Epithelial cell of prostate (primary cell): Measurements from ENCODE around the gene DNAH3.
"Not testable (repeated sequence)": the region's sequence is repeated elsewhere in the genome, so short reads cannot be mapped to it uniquely, and the experiment has no call there.

Experiments
- DNase-seq: peaks from one replicate; pipeline ENCODE4 v3.0.0-alpha.2; 2011; ENCODE audit warnings: low read depth, low spot score
- H3K27ac ChIP-seq: fragments of 450-650 bp; 2 replicates; pipeline ENCODE4 v1.5.1; 2017; ENCODE audit warnings: mild to moderate bottlenecking

DNAH3 gene

GRCh38 chr16:20954574-20954973 lies 196.1 kb downstream of the DNAH3 start:
- no peak overlapping the region for H3K27ac ChIP-seq
- no peak for DNase-seq

GRCh38 chr16:20952139-20952920 lies 198.3 kb downstream of the DNAH3 start:
- peak overlapping the region; percentile 44 for H3K27ac ChIP-seq
- DNase-seq = peak; percentile 51

- no peak overlapping the region for H3K27ac ChIP-seq
- no peak for DNase-seq
Observed at GRCh38 chr16:20950294-20950693, 200.4 kb downstream of the DNAH3 start.

GRCh38 chr16:20949660-20950059 lies 201.0 kb downstream of the DNAH3 start:
- no peak for DNase-seq
- no peak overlapping the region for H3K27ac ChIP-seq

GRCh38 chr16:20948444-20948843 lies 202.2 kb downstream of the DNAH3 start:
- no peak for DNase-seq
- H3K27ac ChIP-seq = no peak overlapping the region

GRCh38 chr16:20946015-20946629 lies 204.5 kb downstream of the DNAH3 start:
- no peak overlapping the region for H3K27ac ChIP-seq
- no peak for DNase-seq

- not testable (repeated sequence) for H3K27ac ChIP-seq, DNase-seq
Observed at GRCh38 chr16:20945575-20945875, 205.1 kb downstream of the DNAH3 start.

GRCh38 chr16:20944861-20945574 lies 205.6 kb downstream of the DNAH3 start:
- no peak for DNase-seq
- no peak overlapping the region for H3K27ac ChIP-seq

- no peak overlapping the region for H3K27ac ChIP-seq
Observed at GRCh38 chr16:20942256-20942655, 208.4 kb downstream of the DNAH3 start.

GRCh38 chr16:20941636-20941926 lies 209.1 kb downstream of the DNAH3 start:
- no peak for DNase-seq
- H3K27ac ChIP-seq = no peak overlapping the region

More at GRCh38 chr16:20942256-20942655, 208.4 kb downstream of the DNAH3 start:
- no peak for DNase-seq

- DNase-seq = no peak
Observed at GRCh38 chr16:20940871-20941635, 209.6 kb downstream of the DNAH3 start.

GRCh38 chr16:20939611-20940010 lies 211.0 kb downstream of the DNAH3 start:
- DNase-seq = no peak

More at GRCh38 chr16:20940871-20941635, 209.6 kb downstream of the DNAH3 start:
- no peak overlapping the region for H3K27ac ChIP-seq

GRCh38 chr16:20938426-20938825 lies 212.2 kb downstream of the DNAH3 start:
- peak overlapping the region; percentile 24 for H3K27ac ChIP-seq
- DNase-seq = no peak

More at GRCh38 chr16:20939611-20940010, 211.0 kb downstream of the DNAH3 start:
- no peak overlapping the region for H3K27ac ChIP-seq

- H3K27ac ChIP-seq = peak overlapping the region; percentile 24
- DNase-seq = no peak
Observed at GRCh38 chr16:20937736-20938135, 212.9 kb downstream of the DNAH3 start.

GRCh38 chr16:20933589-20933988 lies 217.1 kb downstream of the DNAH3 start:
- no peak overlapping the region for H3K27ac ChIP-seq
- DNase-seq = no peak

GRCh38 chr16:20931066-20931600 lies 219.5 kb downstream of the DNAH3 start:
- DNase-seq = no peak
- no peak overlapping the region for H3K27ac ChIP-seq

GRCh38 chr16:20930365-20930690 lies 220.3 kb downstream of the DNAH3 start:
- DNase-seq = no peak
- H3K27ac ChIP-seq = no peak overlapping the region

- H3K27ac ChIP-seq, DNase-seq: not testable (repeated sequence)
Observed at GRCh38 chr16:20929676-20930364, 220.8 kb downstream of the DNAH3 start.

GRCh38 chr16:20928774-20929411 lies 221.8 kb downstream of the DNAH3 start:
- H3K27ac ChIP-seq = no peak overlapping the region
- no peak for DNase-seq
